Liver (tissue), 9 donors: Measurements from ENCODE around the gene GNAI2. TPM values are rescaled to one million over a fixed set of nuclear protein-coding genes. Genes with fewer than 3 reads are reported as not detected.

ENCODE experiments used
- DNase-seq: peaks from one replicate; pipeline ENCODE4 v3.0.0-alpha.2; 2017; ENCODE audit warnings: low spot score
- H3K27ac ChIP-seq, 2 donors: one replicate each; pipeline ENCODE4 v1.7.0; 2013; ENCODE audit warnings: inconsistent platforms in 2 of 2, low read length in 2 of 2, control low read depth in 1 of 2, low read depth in 1 of 2, mild to moderate bottlenecking in 1 of 2
- H3K27me3 ChIP-seq, 4 donors: one replicate each; pipeline versions ENCODE4 v1.6.1 to v1.7.0; 2013; ENCODE audit warnings: low read length in 3 of 4, inconsistent platforms in 1 of 4, mild to moderate bottlenecking in 1 of 4, moderate library complexity in 1 of 4; ENCODE audit not compliant: control insufficient read depth in 4 of 4, insufficient read depth in 4 of 4
- H3K36me3 ChIP-seq, 4 donors: one replicate each; pipeline versions ENCODE4 v1.6.1 to v1.7.0; 2013; ENCODE audit warnings: low read length in 3 of 4, mild to moderate bottlenecking in 3 of 4, low read depth in 1 of 4, moderate library complexity in 1 of 4; ENCODE audit not compliant: control insufficient read depth in 4 of 4, insufficient read depth in 3 of 4
- H3K4me1 ChIP-seq, 4 donors: one replicate each; pipeline versions ENCODE4 v1.6.1 to v1.7.0; 2013; ENCODE audit warnings: low read length in 3 of 4, mild to moderate bottlenecking in 3 of 4, moderate library complexity in 1 of 4; ENCODE audit not compliant: control insufficient read depth in 4 of 4, insufficient read depth in 4 of 4
- H3K4me3 ChIP-seq, 3 donors: one replicate each; pipeline versions ENCODE4 v1.6.1 to v1.7.0; 2013; ENCODE audit warnings: low read length in 3 of 3, control low read depth in 1 of 3, low read depth in 1 of 3, mild to moderate bottlenecking in 1 of 3
- H3K9ac ChIP-seq, 2 donors: one replicate each; pipeline ENCODE4 v1.7.0; 2013; ENCODE audit warnings: low read length in 2 of 2, mild to moderate bottlenecking in 2 of 2, moderate library complexity in 2 of 2, control low read depth in 1 of 2, low read depth in 1 of 2
- H3K9me3 ChIP-seq, 4 donors: one replicate each; pipeline versions ENCODE4 v1.6.1 to v1.7.0; 2013; ENCODE audit warnings: low read length in 3 of 4; ENCODE audit not compliant: control insufficient read depth in 4 of 4
- EGR1 ChIP-seq, 2 donors: IDR thresholded peaks; 2 replicates each; pipeline ENCODE4 v1.6.1; 2016 to 2018; ENCODE audit warnings: antibody characterized with exemption in 2 of 2, low read depth in 2 of 2
- FOXA1 ChIP-seq: IDR thresholded peaks from 2 replicates; pipeline ENCODE4 v1.6.1; 2016; ENCODE audit warnings: antibody characterized with exemption
- FOXA2 ChIP-seq: IDR thresholded peaks from 2 replicates; pipeline ENCODE4 v1.6.1; 2016; ENCODE audit warnings: antibody characterized with exemption
- GABPA ChIP-seq, 2 donors: IDR thresholded peaks in 1 of 2; conservative IDR thresholded peaks in 1 of 2; 2 replicates each; pipeline ENCODE4 v1.6.1; 2016; ENCODE audit warnings: antibody characterized with exemption in 2 of 2, mild to moderate bottlenecking in 1 of 2, moderate library complexity in 1 of 2
- HNF4A ChIP-seq, 2 donors: conservative IDR thresholded peaks; 2 replicates each; pipeline ENCODE4 v1.6.1; 2016; ENCODE audit warnings: antibody characterized with exemption in 2 of 2, mild to moderate bottlenecking in 2 of 2
- HNF4G ChIP-seq: IDR thresholded peaks from 2 replicates; pipeline ENCODE4 v1.6.1; 2016; ENCODE audit warnings: antibody characterized with exemption
- JUND ChIP-seq, 2 donors: IDR thresholded peaks; 2 replicates each; pipeline ENCODE4 v1.6.1; 2016; ENCODE audit warnings: antibody characterized with exemption in 2 of 2
- NR2F2 ChIP-seq: IDR thresholded peaks from 2 replicates; pipeline ENCODE4 v1.6.1; 2016; ENCODE audit warnings: antibody characterized with exemption
- RAD21 ChIP-seq, 2 donors: IDR thresholded peaks; 2 replicates each; pipeline ENCODE4 v1.6.1; 2016; ENCODE audit warnings: antibody characterized with exemption in 2 of 2, mild to moderate bottlenecking in 2 of 2
- RXRA ChIP-seq, 2 donors: IDR thresholded peaks; 2 replicates each; pipeline ENCODE4 v1.6.1; 2017 to 2018; ENCODE audit warnings: antibody characterized with exemption in 2 of 2, mild to moderate bottlenecking in 1 of 2
- SP1 ChIP-seq: IDR thresholded peaks from 2 replicates; pipeline ENCODE4 v1.6.1; 2018; ENCODE audit warnings: antibody characterized with exemption, mild to moderate bottlenecking
- TAF1 ChIP-seq: conservative IDR thresholded peaks from 2 replicates; pipeline ENCODE4 v1.6.1; 2016; ENCODE audit warnings: antibody characterized with exemption, mild to moderate bottlenecking
- YY1 ChIP-seq: IDR thresholded peaks from 2 replicates; pipeline ENCODE4 v1.6.1; 2016; ENCODE audit warnings: antibody characterized with exemption, mild to moderate bottlenecking
- WGBS: extraction: QIAGEN DNeasy Blood & Tissue Kit; methylation state at CpG from one replicate; pipeline ENCODE4 v1.1.7; 2013; 5-methylcytosine and 5-hydroxymethylcytosine counted together
- polyA plus RNA-seq, 2 donors: library from polyadenylated mRNA; stranded (reverse) in 1 of 2; unstranded in 1 of 2; fragments of 200-250 nt in 1 of 2; fragments of >200 nt in 1 of 2; fragmentation: Nextera tagmentation in 1 of 2; extraction: Ambion mirVana in 1 of 2; gene quantifications; one replicate each; pipeline versions ENCODE4 v1.2.1 to v1.2.3, GENCODE V29; 2013 to 2015
- total RNA-seq, 2 donors: library from RNA; depleted of rRNA; stranded (reverse); fragments of >200 nt; gene quantifications; one replicate each; pipeline ENCODE4 v1.2.3, GENCODE V29; 2014
- TF ChIP-seq, protein P1 (sequence below): fragments of 150-350 bp; IDR thresholded peaks from 2 replicates; pipeline ENCODE4 v1.5.1; 2017; ENCODE audit warnings: improper control_type of control experiment, low read depth, low read length; ENCODE audit not compliant: missing input control
- TF ChIP-seq, protein P2 (sequence below): IDR thresholded peaks from 2 replicates; pipeline ENCODE4 v1.6.1; 2016; ENCODE audit warnings: antibody characterized with exemption, mild to moderate bottlenecking
- TF ChIP-seq, protein P3 (sequence below): IDR thresholded peaks from 2 replicates; pipeline ENCODE4 v1.6.1; 2016; ENCODE audit warnings: antibody characterized with exemption
- TF ChIP-seq, protein P4 (sequence below): IDR thresholded peaks from 2 replicates; pipeline ENCODE4 v1.6.1; 2016; ENCODE audit warnings: antibody characterized with exemption
- TF ChIP-seq, protein P5 (sequence below): IDR thresholded peaks from 2 replicates; pipeline ENCODE4 v1.6.1; 2016; ENCODE audit warnings: antibody characterized with exemption
- donor health status: healthy.
- donor health status: healthy.
- donor health status: healthy.
- donor health status: healthy.
- donor health status: healthy.

The GNAI2 gene
- total and polyA plus RNA-seq, 4 donors, result 58.3 to 86.3 (median 62.3) TPM

GRCh38 chr3:50288387-50289007, 52.5 kb downstream of the GNAI2 start:
- Histone ChIP-seq H3K36me3 (peaks cover 5 to 41% (median 22%) of the 10 kb centered on the region in 4 donors), H3K27ac (no peak overlapping the region), H3K4me3 (no peak overlapping the region), H3K4me1 (peaks cover 5 to 25% (median 17%) of the 10 kb centered on the region in 4 donors), H3K9ac (no peak overlapping the region), H3K9me3 (no peaks in the 10 kb centered on the region), H3K27me3 (no peaks in the 10 kb centered on the region)
- 96% methylated on average over 23 of the region's 23 CpGs for WGBS
- DNase-seq, result no peak
- TF ChIP-seq FOXA1, result no peak
- no peak for TF ChIP-seq HNF4G
- TF ChIP-seq SP1, result no peak
- TF ChIP-seq, protein P1, sequence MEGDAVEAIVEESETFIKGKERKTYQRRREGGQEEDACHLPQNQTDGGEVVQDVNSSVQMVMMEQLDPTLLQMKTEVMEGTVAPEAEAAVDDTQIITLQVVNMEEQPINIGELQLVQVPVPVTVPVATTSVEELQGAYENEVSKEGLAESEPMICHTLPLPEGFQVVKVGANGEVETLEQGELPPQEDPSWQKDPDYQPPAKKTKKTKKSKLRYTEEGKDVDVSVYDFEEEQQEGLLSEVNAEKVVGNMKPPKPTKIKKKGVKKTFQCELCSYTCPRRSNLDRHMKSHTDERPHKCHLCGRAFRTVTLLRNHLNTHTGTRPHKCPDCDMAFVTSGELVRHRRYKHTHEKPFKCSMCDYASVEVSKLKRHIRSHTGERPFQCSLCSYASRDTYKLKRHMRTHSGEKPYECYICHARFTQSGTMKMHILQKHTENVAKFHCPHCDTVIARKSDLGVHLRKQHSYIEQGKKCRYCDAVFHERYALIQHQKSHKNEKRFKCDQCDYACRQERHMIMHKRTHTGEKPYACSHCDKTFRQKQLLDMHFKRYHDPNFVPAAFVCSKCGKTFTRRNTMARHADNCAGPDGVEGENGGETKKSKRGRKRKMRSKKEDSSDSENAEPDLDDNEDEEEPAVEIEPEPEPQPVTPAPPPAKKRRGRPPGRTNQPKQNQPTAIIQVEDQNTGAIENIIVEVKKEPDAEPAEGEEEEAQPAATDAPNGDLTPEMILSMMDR, result no peak
- no peak for TF ChIP-seq RAD21 (IDR thresholded peaks at IDR 0.05)

GRCh38 chr3:50289130-50289529, 53.1 kb downstream of the GNAI2 start:
- Histone ChIP-seq H3K27ac (no peak overlapping the region), H3K9me3 (no peaks in the 10 kb centered on the region), H3K36me3 (peaks cover 5 to 41% (median 22%) of the 10 kb centered on the region in 4 donors), H3K4me1 (peaks cover 5 to 25% (median 17%) of the 10 kb centered on the region in 4 donors), H3K27me3 (no peaks in the 10 kb centered on the region), H3K9ac (no peak overlapping the region), H3K4me3 (no peak overlapping the region)
- TF ChIP-seq FOXA1, result no peak
- no peak for TF ChIP-seq YY1
- no peak for TF ChIP-seq NR2F2
- TF ChIP-seq RAD21 (IDR thresholded peaks at IDR 0.05), result no peak
- no peak for TF ChIP-seq HNF4A (conservative IDR thresholded peaks at IDR 0.05)
- TF ChIP-seq HNF4G, result no peak
- TF ChIP-seq, protein P2, sequence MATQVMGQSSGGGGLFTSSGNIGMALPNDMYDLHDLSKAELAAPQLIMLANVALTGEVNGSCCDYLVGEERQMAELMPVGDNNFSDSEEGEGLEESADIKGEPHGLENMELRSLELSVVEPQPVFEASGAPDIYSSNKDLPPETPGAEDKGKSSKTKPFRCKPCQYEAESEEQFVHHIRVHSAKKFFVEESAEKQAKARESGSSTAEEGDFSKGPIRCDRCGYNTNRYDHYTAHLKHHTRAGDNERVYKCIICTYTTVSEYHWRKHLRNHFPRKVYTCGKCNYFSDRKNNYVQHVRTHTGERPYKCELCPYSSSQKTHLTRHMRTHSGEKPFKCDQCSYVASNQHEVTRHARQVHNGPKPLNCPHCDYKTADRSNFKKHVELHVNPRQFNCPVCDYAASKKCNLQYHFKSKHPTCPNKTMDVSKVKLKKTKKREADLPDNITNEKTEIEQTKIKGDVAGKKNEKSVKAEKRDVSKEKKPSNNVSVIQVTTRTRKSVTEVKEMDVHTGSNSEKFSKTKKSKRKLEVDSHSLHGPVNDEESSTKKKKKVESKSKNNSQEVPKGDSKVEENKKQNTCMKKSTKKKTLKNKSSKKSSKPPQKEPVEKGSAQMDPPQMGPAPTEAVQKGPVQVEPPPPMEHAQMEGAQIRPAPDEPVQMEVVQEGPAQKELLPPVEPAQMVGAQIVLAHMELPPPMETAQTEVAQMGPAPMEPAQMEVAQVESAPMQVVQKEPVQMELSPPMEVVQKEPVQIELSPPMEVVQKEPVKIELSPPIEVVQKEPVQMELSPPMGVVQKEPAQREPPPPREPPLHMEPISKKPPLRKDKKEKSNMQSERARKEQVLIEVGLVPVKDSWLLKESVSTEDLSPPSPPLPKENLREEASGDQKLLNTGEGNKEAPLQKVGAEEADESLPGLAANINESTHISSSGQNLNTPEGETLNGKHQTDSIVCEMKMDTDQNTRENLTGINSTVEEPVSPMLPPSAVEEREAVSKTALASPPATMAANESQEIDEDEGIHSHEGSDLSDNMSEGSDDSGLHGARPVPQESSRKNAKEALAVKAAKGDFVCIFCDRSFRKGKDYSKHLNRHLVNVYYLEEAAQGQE, result no peak
- TF ChIP-seq, protein P3, sequence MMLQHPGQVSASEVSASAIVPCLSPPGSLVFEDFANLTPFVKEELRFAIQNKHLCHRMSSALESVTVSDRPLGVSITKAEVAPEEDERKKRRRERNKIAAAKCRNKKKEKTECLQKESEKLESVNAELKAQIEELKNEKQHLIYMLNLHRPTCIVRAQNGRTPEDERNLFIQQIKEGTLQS, result no peak
- TF ChIP-seq EGR1 (IDR thresholded peaks at IDR 0.05; ENCODE audit: low read depth in 2 of 2), result no peak
- no peak for TF ChIP-seq RXRA (IDR thresholded peaks at IDR 0.05)
- TF ChIP-seq JUND (IDR thresholded peaks at IDR 0.05), result no peak
- TF ChIP-seq TAF1, result no peak
- TF ChIP-seq FOXA2, result no peak
- TF ChIP-seq, protein P4, sequence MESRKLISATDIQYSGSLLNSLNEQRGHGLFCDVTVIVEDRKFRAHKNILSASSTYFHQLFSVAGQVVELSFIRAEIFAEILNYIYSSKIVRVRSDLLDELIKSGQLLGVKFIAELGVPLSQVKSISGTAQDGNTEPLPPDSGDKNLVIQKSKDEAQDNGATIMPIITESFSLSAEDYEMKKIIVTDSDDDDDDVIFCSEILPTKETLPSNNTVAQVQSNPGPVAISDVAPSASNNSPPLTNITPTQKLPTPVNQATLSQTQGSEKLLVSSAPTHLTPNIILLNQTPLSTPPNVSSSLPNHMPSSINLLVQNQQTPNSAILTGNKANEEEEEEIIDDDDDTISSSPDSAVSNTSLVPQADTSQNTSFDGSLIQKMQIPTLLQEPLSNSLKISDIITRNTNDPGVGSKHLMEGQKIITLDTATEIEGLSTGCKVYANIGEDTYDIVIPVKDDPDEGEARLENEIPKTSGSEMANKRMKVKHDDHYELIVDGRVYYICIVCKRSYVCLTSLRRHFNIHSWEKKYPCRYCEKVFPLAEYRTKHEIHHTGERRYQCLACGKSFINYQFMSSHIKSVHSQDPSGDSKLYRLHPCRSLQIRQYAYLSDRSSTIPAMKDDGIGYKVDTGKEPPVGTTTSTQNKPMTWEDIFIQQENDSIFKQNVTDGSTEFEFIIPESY, result no peak
- TF ChIP-seq, protein P5, sequence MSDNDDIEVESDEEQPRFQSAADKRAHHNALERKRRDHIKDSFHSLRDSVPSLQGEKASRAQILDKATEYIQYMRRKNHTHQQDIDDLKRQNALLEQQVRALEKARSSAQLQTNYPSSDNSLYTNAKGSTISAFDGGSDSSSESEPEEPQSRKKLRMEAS, result no peak
- TF ChIP-seq SP1, result no peak
- no peak for TF ChIP-seq GABPA (IDR thresholded peaks at IDR 0.05 in 1 of 2, conservative IDR thresholded peaks at IDR 0.05 in 1 of 2)
- TF ChIP-seq, protein P1, result no peak
- 98% methylated on average over 6 of the region's 6 CpGs for WGBS
- DNase-seq, result no peak
